Peyer's patch (tissue), 4 donors: Measurements from ENCODE around the gene DYNLT4.

Experiments
- CTCF ChIP-seq, 6 experiments: fragments of 450-650 bp in 4 of 6; fragments of 200-600 bp in 2 of 6; sonication (generic) in 1 of 6; IDR thresholded peaks; one replicate each; pipeline ENCODE4 v1.5.1; 2017 to 2019; ENCODE audit warnings: antibody characterized with exemption in 6 of 6, mild to moderate bottlenecking in 3 of 6, moderate library complexity in 1 of 6
- POLR2A ChIP-seq, 2 donors: fragments of 450-650 bp; IDR thresholded peaks; one replicate each; pipeline ENCODE4 v1.5.1; 2017; ENCODE audit warnings: antibody characterized with exemption in 2 of 2, mild to moderate bottlenecking in 2 of 2, moderate library complexity in 2 of 2

- TF ChIP-seq CTCF (IDR thresholded peaks at IDR 0.05) = no peak
- TF ChIP-seq POLR2A (IDR thresholded peaks at IDR 0.05) = no peak
Measured at GRCh38 chr1:44854970-44855369, 47.8 kb upstream of the DYNLT4 start.
